Measurements from ENCODE around the gene UFSP1.
A peak's percentile ranks its signal among the peaks of the same experiment; 100 is the strongest.

GRCh38 chr7:100895956-100896731 is 6.6 kb upstream of the UFSP1 start:
- TF ChIP-seq CTCF (IDR thresholded peaks at IDR 0.05): no peak
- TF ChIP-seq POLR2A (IDR thresholded peaks at IDR 0.05): peak in 2 of 3 donors; percentile 15 to 48

Data from body of pancreas (tissue), 4 donors.